ENCODE data around the gene CDCA4. TPM values are rescaled to one million over a fixed set of nuclear protein-coding genes. Genes with fewer than 3 reads are reported as not detected.

CDCA4 gene
- total RNA-seq, 1 donor from 2014 or later: 32.3 TPM

GRCh38 chr14:105010891-105011291, 10.0 kb downstream of the CDCA4 start:
- Mint-ChIP-seq H3K9me3 (no peaks in the 10 kb centered on the region), H3K27ac (no peak overlapping the region), H3K27me3 (ENCODE audit: low read depth) (no peaks in the 10 kb centered on the region), H3K36me3 (peaks cover 5% of the 10 kb centered on the region), H3K4me3 (no peak overlapping the region), H3K4me1 (peaks cover 33% of the 10 kb centered on the region)
- no peak for TF ChIP-seq CTCF (IDR thresholded peaks at IDR 0.05; ENCODE audit: unreplicated experiment)
- DNase-seq (ENCODE audit: low spot score in 2 of 2, unreplicated experiment in 2 of 2): no peak

- peaks cover 27% of the 10 kb centered on the region for H3K4me1 Mint-ChIP-seq
- no peak for TF ChIP-seq CTCF (IDR thresholded peaks at IDR 0.05; ENCODE audit: unreplicated experiment)
- no peak for DNase-seq (ENCODE audit: low spot score in 2 of 2, unreplicated experiment in 2 of 2)
- peaks cover 5% of the 10 kb centered on the region for H3K36me3 Mint-ChIP-seq
- no peaks in the 10 kb centered on the region for H3K9me3 Mint-ChIP-seq
- H3K27ac Mint-ChIP-seq: peak overlapping the region; percentile 10
- H3K4me3 Mint-ChIP-seq: no peak overlapping the region
- no peaks in the 10 kb centered on the region for H3K27me3 Mint-ChIP-seq (ENCODE audit: low read depth)
Observed at GRCh38 chr14:105010106-105010505, 10.8 kb downstream of the CDCA4 start.

- DNase-seq (ENCODE audit: low spot score in 2 of 2, unreplicated experiment in 2 of 2): no peak
- H3K36me3 Mint-ChIP-seq: peaks cover 5% of the 10 kb centered on the region
- peaks cover 9% of the 10 kb centered on the region for H3K4me1 Mint-ChIP-seq
- no peak overlapping the region for H3K4me3 Mint-ChIP-seq
- no peak overlapping the region for H3K27ac Mint-ChIP-seq
- no peak for TF ChIP-seq CTCF (IDR thresholded peaks at IDR 0.05; ENCODE audit: unreplicated experiment)
- H3K9me3 Mint-ChIP-seq: no peaks in the 10 kb centered on the region
- no peaks in the 10 kb centered on the region for H3K27me3 Mint-ChIP-seq (ENCODE audit: low read depth)
Observed at GRCh38 chr14:105007593-105008264, 13.2 kb downstream of the CDCA4 start.

GRCh38 chr14:105006831-105007592, 13.9 kb downstream of the CDCA4 start:
- Mint-ChIP-seq H3K27me3 (ENCODE audit: low read depth) (no peaks in the 10 kb centered on the region), H3K27ac (no peak overlapping the region), H3K4me3 (no peak overlapping the region), H3K4me1 (peaks cover 4% of the 10 kb centered on the region), H3K9me3 (no peaks in the 10 kb centered on the region), H3K36me3 (peaks cover 5% of the 10 kb centered on the region)
- no peak for TF ChIP-seq CTCF (IDR thresholded peaks at IDR 0.05; ENCODE audit: unreplicated experiment)
- no peak for DNase-seq (ENCODE audit: low spot score in 2 of 2, unreplicated experiment in 2 of 2)

- no peak for TF ChIP-seq CTCF (IDR thresholded peaks at IDR 0.05; ENCODE audit: unreplicated experiment)
- H3K4me3 Mint-ChIP-seq: no peak overlapping the region
- no peaks in the 10 kb centered on the region for H3K9me3 Mint-ChIP-seq
- no peak overlapping the region for H3K27ac Mint-ChIP-seq
- no peaks in the 10 kb centered on the region for H3K4me1 Mint-ChIP-seq
- no peaks in the 10 kb centered on the region for H3K27me3 Mint-ChIP-seq (ENCODE audit: low read depth)
- H3K36me3 Mint-ChIP-seq: peaks cover 5% of the 10 kb centered on the region
- no peak for DNase-seq (ENCODE audit: low spot score in 2 of 2, unreplicated experiment in 2 of 2)
Observed at GRCh38 chr14:105005929-105006830, 14.7 kb downstream of the CDCA4 start.
